HL-60/S4 (cell line): ENCODE data around the gene TLE3.
"Not testable (repeated sequence)": the region's sequence is repeated elsewhere in the genome, so short reads cannot be mapped to it uniquely, and the experiment has no call there.

Source experiments
- in situ Hi-C: fragments of 300-500 bp; cut with MboI; formaldehyde crosslinking; loops from 2 replicates; pipeline ENCODE4 v1.14.3; 2022; ENCODE audit warnings: low sequenced_read_pairs

Gene TLE3

GRCh38 chr15:70097321-70098152, at the start of gene TLE3:
TLE3 (minus strand) TSS chr15:70097917; CDS start chr15:70096798, 1,119 bp downstream.
- in situ Hi-C loops, result loop anchor here (10.0 kb wide), 1 partner anchor 343 kb away; no protein-coding TSS in a partner anchor

- in situ Hi-C loops, result no loop called here
Measured at GRCh38 chr15:70147178-70147760, 49.6 kb upstream of the TLE3 start.

GRCh38 chr15:70146771-70147170, 49.1 kb upstream of the TLE3 start:
- in situ Hi-C loops, result no loop called here

DNA sequence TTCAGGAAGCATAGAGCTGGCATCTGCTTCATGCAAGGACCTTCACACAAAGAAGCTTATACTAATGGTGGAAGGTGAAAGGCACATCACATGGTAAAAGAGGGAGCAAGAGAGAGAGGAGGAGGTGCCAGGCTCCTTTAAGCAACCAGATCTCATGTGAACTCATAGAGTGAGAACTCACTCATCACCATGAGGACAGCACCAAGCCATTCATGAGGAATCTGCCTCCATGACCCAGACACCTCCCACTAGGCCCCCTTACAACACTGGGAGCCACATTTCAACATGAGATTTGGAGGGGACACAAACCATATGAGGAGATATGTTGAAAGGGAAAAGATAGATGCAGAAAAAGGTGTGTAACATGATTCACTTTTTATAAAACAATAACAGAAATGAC, 48.4 kb upstream of the TLE3 start:
- in situ Hi-C loops, result no loop called here

- in situ Hi-C loops, result no loop called here
Measured at GRCh38 chr15:70145261-70145660, 47.5 kb upstream of the TLE3 start.

- in situ Hi-C loops, result no loop called here
Measured at GRCh38 chr15:70142322-70143191, 44.8 kb upstream of the TLE3 start.

DNA sequence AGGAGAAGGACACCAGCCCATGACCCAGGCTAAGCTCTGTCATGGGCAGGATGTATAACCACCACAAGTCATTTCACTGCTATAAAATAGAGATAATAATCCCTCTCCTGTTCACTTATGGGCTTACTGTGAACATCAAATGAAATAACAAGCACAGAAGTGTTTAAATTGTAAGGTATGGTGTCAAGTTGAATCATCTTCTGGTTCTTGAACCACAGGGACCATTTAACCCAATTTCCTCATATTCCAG, 44.3 kb upstream of the TLE3 start:
- in situ Hi-C loops, result no loop called here

DNA sequence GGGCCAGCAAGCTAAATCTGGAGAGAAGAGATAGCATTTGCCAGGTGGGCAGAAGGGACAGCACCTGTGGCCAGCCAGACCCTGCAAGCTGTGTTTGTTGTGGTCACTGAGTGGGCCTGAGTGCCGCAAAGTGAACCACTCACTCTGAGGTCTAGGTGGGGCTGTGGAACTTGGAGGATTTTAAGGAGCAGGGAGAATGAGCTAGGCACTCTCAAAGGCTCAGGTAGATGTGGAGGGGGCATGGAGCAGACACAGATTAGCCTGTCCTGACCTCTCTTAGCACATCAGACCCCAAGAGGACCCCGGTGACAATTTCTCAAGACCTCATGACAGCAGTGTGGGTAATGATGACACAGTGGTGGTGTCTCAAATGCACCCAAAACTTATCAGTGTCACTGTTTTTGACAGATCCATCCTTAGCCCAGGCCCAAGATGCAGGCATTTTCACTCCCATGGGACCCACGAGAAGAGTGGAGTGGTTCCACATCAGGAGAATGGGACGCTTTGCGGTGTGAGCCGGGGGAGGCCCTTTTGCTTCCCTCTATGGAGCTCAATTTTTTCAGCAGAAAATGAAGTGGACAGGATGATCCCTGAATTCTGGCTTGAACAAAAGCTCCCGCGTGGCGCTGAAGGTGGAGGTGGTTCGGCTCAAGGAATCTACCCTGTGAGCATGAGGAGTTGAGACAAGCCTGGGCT, 43.8 kb upstream of the TLE3 start:
- in situ Hi-C loops, result no loop called here

DNA sequence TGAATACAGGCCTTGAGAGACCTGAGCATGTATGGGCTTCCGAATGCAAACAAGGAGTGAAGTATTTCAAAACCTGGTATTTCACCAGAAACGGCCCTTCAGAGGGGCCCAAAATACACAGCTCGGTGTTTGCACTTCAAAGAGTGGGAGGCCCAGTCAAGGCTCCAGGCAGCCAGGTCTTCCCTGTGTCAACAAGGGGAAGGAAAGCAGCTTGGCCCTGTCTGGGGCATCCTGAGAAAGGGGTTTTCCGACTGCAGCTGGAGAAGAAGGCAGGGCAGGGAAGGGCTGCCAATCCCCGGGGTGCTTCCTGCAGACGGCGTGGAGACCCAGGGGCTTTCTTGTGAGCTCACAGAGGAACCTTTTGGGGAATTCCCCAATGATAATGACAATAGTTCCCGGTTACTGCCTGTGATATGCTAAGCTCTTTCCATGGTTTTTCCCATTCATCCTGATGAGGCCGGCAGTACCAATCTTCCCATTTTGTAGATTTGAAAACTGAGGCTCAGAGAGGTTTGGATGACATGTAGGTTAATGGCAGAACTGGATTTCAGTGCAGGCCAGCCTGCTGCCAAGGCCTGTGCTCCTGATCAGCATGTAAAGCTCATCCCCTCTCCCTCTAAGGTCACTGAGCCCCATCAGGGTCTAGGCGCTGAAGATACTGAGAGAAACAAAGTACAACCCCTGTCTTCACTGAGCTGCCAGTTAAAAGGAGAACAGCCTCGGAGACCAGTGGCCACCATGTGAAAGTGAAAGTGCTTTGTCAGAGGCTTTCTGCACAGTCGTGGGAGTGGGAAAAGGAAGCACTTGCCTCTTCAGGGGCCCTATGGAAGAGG, 43.0 kb upstream of the TLE3 start:
- in situ Hi-C loops, result no loop called here

DNA sequence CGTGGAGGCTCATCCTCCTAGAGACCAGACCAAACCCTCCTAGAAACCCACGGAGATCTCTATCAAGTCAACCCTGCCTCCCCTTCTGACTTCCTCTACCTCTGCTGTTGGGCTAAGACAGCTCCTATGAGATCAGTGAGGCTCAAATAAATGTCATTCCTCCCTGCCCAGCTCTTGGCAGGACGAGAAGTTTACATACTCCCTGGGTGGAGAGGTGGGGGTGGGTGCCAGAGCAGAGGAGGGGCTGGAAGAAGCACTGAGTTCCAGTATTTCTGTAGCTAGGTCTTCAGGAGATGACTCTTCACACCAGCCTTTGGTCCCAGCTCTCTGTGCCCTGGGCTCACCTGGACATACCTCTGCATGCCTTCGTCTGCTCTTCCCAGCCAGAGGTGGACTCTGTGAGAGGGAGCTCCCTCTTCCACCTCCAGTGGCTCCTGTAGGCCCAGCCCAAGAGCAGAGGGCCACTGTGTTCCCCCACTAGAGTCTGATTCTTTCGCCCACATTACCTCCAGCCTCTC, 42.4 kb upstream of the TLE3 start:
- in situ Hi-C loops, result no loop called here

- in situ Hi-C loops, result no loop called here
Measured at GRCh38 chr15:70137967-70138366, 40.2 kb upstream of the TLE3 start.

DNA sequence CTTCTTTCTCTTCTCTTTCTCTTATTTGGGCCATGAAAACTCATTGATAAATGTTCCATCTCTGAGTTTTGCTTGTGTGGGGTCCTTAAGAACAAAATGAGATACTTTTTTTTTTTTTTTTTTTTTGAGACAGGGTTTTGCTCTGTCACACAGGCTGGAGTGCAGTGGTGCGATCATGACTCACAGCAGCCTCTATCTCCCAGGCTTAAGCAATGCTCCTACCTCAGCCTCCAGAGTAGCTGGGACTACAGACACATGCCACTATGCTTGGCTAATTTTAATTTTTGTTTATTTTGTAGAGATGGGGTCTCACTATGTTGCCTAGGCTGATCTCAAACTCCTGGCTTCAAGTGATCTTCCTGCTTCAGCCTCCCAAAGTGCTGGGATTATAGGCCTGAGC, 39.3 kb upstream of the TLE3 start:
- in situ Hi-C loops, result not testable (repeated sequence)

DNA sequence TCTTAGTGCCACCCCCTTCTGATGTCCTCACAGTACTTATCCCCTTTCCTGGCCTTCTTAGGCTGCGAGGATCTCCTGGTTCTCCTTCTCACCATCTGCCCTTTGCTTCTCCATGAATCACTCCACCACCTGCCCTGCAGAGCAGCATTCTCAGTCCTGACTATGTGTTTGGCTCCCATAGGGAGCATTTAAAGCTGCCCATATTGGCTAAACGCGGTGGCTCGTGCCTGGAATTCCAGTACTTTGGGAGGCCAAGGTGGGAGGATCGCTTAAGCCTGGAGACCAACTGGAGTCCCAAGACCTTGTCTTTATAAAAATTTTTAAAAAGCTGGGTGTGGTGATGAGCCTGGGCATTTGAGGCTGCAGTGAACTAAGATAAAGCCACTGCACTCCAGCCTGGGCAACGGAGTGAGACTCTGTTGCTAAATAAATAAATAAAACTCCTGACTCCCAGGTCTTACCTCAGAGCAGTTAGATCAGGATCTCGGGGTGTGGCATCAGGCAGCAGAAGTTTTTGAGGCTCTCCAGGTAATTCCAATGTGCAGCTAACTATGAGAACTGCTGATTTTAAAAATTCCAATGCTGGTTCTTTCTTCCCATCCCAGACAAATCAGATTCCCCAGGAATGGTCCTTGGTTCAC, 36.2 kb upstream of the TLE3 start:
- in situ Hi-C loops, result no loop called here

- in situ Hi-C loops, result no loop called here
Measured at GRCh38 chr15:70133296-70133695, 35.6 kb upstream of the TLE3 start.

DNA sequence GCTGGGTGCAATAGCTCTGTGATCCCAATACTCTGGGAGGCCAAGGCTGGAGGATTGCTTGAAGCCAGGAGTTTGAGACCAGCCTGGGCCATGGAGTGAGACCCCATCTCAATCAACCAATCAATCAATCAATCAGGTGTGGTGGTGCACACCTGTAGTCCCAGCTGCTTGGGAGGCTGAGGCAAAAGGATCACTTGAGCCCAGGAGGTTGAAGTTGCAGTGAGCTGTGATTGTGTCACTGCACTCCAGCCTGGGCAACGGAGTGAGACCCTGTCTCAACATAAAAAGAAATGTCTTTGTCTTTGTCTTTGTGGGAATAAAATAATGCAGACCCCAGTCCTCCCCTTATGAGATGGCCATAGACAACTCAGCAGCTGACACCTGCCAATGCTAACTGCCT, 34.9 kb upstream of the TLE3 start:
- in situ Hi-C loops, result no loop called here

GRCh38 chr15:70132139-70132538, 34.4 kb upstream of the TLE3 start:
- in situ Hi-C loops, result no loop called here

DNA sequence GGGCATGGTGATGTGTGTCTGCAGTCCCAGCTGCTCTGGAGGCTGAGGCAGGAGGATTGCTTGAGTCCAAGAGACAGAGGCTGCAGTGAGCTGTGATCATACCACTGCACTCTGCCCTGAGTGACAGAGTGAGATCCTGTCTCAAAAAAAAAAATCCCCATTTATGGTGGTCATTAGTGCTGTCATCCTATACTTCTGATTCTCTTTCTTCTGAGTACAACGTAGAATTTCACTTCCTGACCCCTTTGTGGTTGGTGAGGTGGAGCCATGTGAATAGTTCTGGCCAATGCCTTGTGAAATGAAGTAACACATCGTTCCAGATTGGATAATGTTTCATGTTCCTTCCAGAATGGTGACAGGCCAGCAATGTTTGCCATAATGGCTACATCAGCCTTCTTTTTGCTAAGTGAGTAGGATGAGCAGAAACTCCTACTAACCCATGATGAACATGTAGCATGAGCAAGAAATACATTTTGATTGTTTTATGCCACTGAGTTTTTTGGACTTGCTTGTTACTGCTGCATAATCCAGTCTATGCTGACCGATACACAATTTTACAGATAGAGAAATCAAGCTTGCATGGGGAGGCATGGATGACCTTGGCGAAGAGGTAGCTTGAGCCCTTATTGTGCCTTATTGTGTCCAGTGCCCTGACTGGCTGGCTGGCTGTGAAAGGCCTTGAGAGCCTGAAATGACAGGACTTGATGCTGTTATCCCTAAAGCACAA, 30.9 kb upstream of the TLE3 start:
- in situ Hi-C loops, result no loop called here

GRCh38 chr15:70127770-70128413, 30.2 kb upstream of the TLE3 start:
- in situ Hi-C loops, result no loop called here
